Jurkat, Clone E6-1 (cell line): ENCODE measurements around the gene SUMO2.
"Not testable (repeated sequence)": the region's sequence is repeated elsewhere in the genome, so short reads cannot be mapped to it uniquely, and the experiment has no call there.

Experiments
- DNase-seq: peaks from one replicate; pipeline ENCODE4 v3.0.0-alpha.2; 2011; ENCODE audit warnings: low read depth, low spot score
- H3K4me3 ChIP-seq: 2 replicates; pipeline ENCODE4 v1.5.1; 2011; ENCODE audit warnings: mild to moderate bottlenecking, low read length, control low read depth, moderate library complexity

Gene SUMO2

GRCh38 chr17:75129576-75129975, 53.2 kb downstream of the SUMO2 start:
- H3K4me3 ChIP-seq: no peak overlapping the region

GRCh38 chr17:75128694-75129505, 53.9 kb downstream of the SUMO2 start:
- no peak overlapping the region for H3K4me3 ChIP-seq
- DNase-seq: no peak

More at GRCh38 chr17:75129576-75129975, 53.2 kb downstream of the SUMO2 start:
- DNase-seq: no peak

- DNase-seq, H3K4me3 ChIP-seq: not testable (repeated sequence)
Observed at GRCh38 chr17:75127936-75128335, 54.8 kb downstream of the SUMO2 start.

GRCh38 chr17:75126954-75127353, 55.8 kb downstream of the SUMO2 start:
- DNase-seq: no peak
- H3K4me3 ChIP-seq: no peak overlapping the region

- no peak overlapping the region for H3K4me3 ChIP-seq
- DNase-seq: no peak
Observed at GRCh38 chr17:75125984-75126383, 56.8 kb downstream of the SUMO2 start.

- no peak for DNase-seq
- H3K4me3 ChIP-seq: no peak overlapping the region
Observed at GRCh38 chr17:75124819-75125162, 58.0 kb downstream of the SUMO2 start.

GRCh38 chr17:75124041-75124818, 58.5 kb downstream of the SUMO2 start:
- DNase-seq: no peak
- no peak overlapping the region for H3K4me3 ChIP-seq

GRCh38 chr17:75118307-75118706, 64.5 kb downstream of the SUMO2 start:
- no peak overlapping the region for H3K4me3 ChIP-seq
- no peak for DNase-seq

GRCh38 chr17:75116737-75117136, 66.0 kb downstream of the SUMO2 start:
- DNase-seq: no peak
- H3K4me3 ChIP-seq: no peak overlapping the region
